T-helper 2 cell treated with Interferon-gamma antibody and Interleukin-4, amounts not matched to agents 5 μg/mL and 100 μg/mL, for 36 hours (primary cell): Measurements from ENCODE around the gene DDX25.

Source experiments
- DNase-seq: peaks from one replicate; pipeline ENCODE4 v3.0.0; 2021; ENCODE audit warnings: low spot score
- H3K27ac Mint-ChIP-seq: one replicate; pipeline ENCODE4 v1.8.0; 2021; ENCODE audit warnings: mild to moderate bottlenecking, mixed read lengths
- H3K27me3 Mint-ChIP-seq: one replicate; pipeline ENCODE4 v1.8.0; 2021; ENCODE audit warnings: low read depth, mixed read lengths
- H3K36me3 Mint-ChIP-seq: one replicate; pipeline ENCODE4 v1.8.0; 2021; ENCODE audit warnings: low read depth, mixed read lengths
- H3K4me1 Mint-ChIP-seq: one replicate; pipeline ENCODE4 v1.8.0; 2021; ENCODE audit warnings: low read depth, mixed read lengths
- H3K4me3 Mint-ChIP-seq: one replicate; pipeline ENCODE4 v1.8.0; 2022; ENCODE audit warnings: mild to moderate bottlenecking, moderate library complexity, mixed read lengths
- H3K9me3 Mint-ChIP-seq: one replicate; pipeline ENCODE4 v1.8.0; 2021; ENCODE audit warnings: mixed read lengths

The DDX25 gene

DNA sequence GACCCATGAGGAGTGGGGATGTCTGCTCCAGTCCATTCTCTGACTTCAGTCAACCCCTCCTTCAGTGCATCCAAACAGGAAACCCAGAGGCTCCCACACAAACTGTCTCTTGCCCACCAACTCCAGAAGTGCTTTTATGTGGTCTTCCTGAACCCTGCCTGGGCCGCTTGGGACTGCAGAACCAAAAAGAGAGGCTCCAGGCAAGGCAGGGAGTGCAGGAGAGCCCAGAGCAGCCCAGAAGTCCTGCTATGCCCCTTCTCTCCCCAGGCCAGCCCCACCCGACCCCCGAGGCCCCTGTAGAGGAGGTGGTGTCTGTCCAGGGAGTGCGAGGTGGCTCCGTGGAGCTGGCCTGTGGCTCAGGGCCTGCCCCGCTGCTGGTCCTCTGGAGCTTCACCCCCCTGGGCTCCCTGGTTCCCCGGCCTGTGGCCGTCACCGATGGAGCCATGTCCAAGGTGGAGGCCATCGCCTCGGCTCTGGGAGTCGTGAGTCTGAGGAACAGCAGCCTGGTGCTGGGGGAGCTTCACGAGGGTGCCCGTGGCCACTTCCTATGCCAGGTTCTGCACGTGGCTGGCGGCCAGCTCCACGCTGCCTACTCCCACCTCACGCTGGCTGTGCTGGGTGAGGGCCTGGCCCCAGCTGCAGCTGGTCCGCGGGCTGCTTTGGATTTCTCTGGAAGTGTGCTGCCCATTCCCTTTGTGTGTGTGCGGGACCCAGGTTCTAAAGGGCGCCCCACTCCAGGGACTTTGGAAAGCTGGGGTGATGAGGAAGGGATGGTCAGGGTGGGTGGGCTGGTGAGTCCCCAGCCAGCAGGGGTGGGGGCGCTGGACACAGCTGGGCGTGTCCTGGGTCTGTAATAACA, 43.3 kb downstream of the DDX25 start:
- DNase-seq, result no peak

DNA sequence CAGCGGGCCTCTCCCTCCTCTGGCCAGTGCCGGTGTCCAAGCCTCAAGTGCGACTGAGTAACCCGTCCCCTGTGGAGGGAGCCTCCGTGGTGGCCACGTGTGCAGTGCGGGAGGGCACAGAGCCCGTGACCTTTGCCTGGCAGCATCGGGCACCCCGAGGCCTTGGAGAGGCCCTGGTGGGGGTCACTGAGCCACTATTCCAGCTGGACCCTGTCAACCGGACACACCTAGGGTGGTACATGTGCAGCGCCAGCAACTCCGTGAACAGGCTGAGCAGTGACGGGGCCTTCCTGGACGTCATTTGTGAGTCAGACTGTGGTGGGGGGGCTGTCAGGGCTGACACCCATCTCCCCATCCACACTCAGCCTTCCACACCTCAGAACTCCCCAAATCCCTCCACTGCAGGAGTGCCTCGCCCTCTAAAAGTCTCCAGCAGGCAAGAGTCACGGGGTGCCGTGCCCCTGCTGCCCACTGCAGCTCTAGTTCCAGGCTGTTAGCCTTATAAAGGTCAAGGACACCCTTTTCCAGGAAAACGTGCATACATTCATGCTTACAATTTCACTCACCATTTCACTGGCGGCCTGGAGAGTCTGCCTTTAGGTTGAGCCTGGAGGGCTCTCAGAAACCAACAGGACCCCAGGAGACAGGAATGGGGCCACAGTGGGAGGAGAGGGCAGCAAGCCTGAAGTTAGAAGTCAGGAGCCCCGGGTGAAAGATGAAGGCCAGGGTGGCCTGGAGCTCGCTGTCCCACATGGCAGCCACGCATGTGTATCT, 44.2 kb downstream of the DDX25 start:
- no peak for DNase-seq
- H3K27me3 Mint-ChIP-seq, result no peaks in the 10 kb centered on the region
- no peak overlapping the region for H3K27ac Mint-ChIP-seq
- no peaks in the 10 kb centered on the region for H3K9me3 Mint-ChIP-seq
- no peaks in the 10 kb centered on the region for H3K4me1 Mint-ChIP-seq
- H3K36me3 Mint-ChIP-seq, result no peaks in the 10 kb centered on the region
- no peak overlapping the region for H3K4me3 Mint-ChIP-seq

More for the DNA sequence above, 43.3 kb downstream of the DDX25 start:
- H3K27ac Mint-ChIP-seq, result no peak overlapping the region
- no peaks in the 10 kb centered on the region for H3K4me1 Mint-ChIP-seq
- H3K4me3 Mint-ChIP-seq, result no peak overlapping the region
- no peaks in the 10 kb centered on the region for H3K27me3 Mint-ChIP-seq
- H3K36me3 Mint-ChIP-seq, result no peaks in the 10 kb centered on the region
- no peaks in the 10 kb centered on the region for H3K9me3 Mint-ChIP-seq

DNA sequence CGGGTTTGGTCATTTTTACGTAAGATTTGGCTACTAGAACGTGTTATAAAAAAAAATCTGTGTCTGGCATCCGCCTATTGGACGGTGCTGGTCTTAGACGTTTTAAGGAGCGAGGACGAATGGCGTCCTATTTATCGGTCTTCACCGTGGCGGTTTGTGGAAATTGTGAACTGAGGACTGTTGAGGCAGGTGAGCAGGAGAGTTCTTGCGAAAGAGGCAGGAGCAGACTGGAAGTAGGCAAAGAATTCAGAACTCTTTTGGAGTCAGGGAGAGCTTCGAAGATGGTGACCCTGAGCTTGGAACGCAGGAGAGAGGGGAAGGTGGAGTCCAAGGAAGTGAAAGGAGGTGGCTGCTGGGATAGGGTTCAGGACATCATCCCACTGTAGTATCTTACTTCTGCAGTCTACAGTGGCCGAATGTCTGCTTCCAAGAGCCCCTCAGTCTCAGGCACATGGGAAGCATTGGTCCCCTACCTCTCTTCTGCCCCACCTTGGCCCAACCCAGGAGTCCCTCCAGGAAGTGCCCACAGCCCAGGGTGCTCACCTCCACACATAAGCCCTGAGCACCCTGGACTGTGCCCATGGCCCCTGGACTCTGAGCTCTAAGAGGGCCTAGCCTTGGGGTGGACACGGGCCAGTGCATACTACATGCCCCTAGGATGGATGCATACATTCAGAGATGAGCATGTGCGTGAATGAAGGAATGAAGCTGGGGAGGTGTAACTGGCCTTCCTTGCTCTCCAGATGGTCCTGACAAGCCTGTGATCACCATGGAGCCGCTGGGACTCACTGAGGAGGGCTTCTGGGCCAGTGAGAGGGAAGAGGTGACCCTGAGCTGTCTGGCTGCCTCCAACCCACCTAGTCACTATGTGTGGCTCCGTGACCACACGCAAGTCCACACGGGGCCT, 45.2 kb downstream of the DDX25 start:
- H3K9me3 Mint-ChIP-seq, result no peaks in the 10 kb centered on the region
- H3K4me3 Mint-ChIP-seq, result no peak overlapping the region
- H3K27me3 Mint-ChIP-seq, result no peaks in the 10 kb centered on the region
- no peak for DNase-seq
- H3K36me3 Mint-ChIP-seq, result no peaks in the 10 kb centered on the region
- no peak overlapping the region for H3K27ac Mint-ChIP-seq
- H3K4me1 Mint-ChIP-seq, result no peaks in the 10 kb centered on the region

DNA sequence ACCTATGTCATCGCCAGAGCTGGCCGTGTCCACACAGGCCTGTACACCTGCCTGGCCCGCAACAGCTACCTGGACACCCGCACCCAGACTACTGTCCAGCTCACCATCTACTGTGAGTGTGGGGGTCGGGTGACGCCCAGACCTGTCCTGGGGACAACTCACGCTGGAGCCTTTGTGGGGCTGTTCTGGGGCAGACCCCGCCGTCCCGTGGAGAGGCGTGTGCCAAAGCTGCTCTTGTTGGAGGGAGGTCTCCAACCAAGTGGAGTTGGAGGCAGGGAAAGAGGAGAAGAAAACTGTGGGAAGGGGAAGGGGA, 45.8 kb downstream of the DDX25 start:
- DNase-seq, result no peak
- Mint-ChIP-seq H3K36me3 (no peaks in the 10 kb centered on the region), H3K4me1 (no peaks in the 10 kb centered on the region), H3K27ac (no peak overlapping the region), H3K4me3 (no peak overlapping the region), H3K9me3 (no peaks in the 10 kb centered on the region), H3K27me3 (no peaks in the 10 kb centered on the region)

DNA sequence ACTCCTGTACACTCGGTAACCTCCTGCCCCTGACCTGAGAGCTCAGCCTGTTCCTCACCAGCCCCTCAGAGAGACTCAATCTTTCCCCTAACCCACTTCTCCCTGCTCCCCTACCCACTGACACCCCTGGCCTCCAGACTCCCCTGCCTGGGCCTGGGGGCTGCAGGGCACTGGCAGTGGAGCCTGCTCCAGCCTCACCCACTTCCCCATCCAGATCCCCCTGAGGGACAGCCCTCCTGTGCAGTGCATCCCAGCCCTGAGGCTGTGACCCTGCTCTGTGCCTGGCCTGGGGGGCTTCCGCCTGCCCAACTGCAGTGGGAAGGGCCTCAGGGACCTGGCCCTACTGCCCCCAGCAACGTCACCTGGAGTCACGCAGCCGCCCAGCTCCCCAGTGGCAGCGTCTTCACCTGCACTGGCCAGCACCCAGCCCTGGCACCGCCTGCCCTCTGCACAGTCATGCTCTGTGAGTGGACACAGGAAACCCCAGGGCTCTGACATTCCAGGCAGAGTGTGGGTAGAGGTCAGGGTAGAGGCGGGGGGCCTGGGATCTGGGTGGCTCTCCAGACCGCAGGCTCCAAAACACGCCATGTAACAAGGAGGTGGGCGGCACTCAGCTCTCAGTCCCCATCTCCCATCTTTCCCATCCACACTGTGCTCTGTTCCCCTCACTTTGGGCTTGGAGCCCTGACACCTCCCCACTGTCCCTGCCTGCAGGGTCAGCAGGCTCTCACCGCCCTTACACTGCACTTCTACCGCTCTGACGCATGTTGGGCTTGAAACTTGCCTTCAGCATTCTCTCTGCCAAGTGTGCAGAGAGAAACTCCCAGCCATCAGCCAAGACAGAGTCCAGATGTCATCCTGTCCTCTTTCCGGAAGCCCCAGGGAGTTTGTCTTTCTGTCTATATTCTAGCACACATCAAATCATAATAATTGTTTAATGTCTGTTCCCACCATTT, 46.7 kb downstream of the DDX25 start:
- H3K4me3 Mint-ChIP-seq, result no peak overlapping the region
- H3K9me3 Mint-ChIP-seq, result no peaks in the 10 kb centered on the region
- H3K36me3 Mint-ChIP-seq, result no peaks in the 10 kb centered on the region
- H3K27me3 Mint-ChIP-seq, result no peaks in the 10 kb centered on the region
- DNase-seq, result no peak
- H3K27ac Mint-ChIP-seq, result no peak overlapping the region
- H3K4me1 Mint-ChIP-seq, result no peaks in the 10 kb centered on the region

DNA sequence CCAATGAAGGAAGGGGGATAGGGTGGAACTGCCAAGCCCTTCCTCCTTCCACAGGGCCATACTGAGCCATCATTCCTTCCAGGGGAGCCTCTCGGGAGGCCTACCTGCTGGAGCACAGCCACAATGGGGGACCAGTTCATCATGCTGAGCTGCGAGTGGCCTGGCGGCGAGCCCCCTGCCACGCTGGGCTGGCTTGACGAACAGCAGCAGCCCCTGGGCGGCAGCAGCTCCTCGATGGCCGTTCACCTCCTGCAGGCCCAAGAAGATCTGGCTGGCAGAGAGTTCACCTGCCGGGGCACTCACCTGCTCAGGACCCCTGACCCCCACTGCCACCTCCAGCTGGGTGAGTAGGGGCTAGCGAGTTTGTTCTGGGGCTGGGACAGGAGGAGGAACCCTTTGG, 47.4 kb downstream of the DDX25 start:
- DNase-seq, result no peak

DNA sequence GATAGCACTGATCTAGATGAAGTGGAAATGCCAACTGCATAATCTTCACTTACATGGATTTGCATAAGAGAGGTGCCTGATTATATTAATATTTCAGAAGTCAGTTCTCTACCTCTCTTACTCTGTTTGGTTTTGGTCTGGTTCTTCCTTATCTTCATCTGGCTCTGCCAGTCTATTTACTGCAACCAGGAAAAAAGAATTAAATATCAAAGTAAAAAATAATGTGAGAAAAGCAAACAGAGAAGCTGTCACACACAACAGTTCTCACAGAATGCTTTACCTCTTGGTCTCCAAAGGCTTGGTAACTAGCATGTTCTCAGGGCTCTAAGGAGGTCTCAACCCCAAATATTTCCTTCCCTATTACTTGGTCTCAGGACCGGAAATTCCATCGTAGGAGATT, 48.3 kb downstream of the DDX25 start:
- no peak for DNase-seq
- Mint-ChIP-seq H3K27me3 (no peaks in the 10 kb centered on the region), H3K9me3 (no peaks in the 10 kb centered on the region), H3K4me1 (peaks cover under 1% of the 10 kb centered on the region), H3K27ac (no peak overlapping the region), H3K4me3 (no peak overlapping the region), H3K36me3 (no peaks in the 10 kb centered on the region)

More for the DNA sequence above, 47.4 kb downstream of the DDX25 start:
- Mint-ChIP-seq H3K9me3 (no peaks in the 10 kb centered on the region), H3K27ac (no peak overlapping the region), H3K4me3 (no peak overlapping the region), H3K27me3 (no peaks in the 10 kb centered on the region), H3K36me3 (no peaks in the 10 kb centered on the region), H3K4me1 (no peaks in the 10 kb centered on the region)

DNA sequence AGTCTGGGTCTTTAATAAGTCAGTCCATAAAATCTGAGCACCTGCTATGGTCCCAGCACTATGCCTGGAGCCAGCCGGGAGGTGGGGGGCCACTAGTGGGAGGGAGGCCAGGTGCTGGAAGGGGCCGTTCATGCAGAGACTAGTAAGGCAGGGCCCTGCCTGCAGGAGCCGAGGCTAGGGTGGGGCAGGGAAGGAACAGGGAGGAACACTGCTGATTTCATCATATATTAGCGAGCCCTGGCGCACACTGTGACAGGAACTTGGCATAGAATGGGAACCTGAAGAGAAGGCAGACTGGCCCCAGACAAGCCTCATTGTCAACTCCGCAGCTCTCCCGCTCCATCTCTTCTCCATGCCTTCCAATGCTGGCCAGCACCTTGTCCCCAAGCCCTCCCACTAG, 48.7 kb downstream of the DDX25 start:
- H3K9me3 Mint-ChIP-seq, result no peaks in the 10 kb centered on the region
- H3K27me3 Mint-ChIP-seq, result no peaks in the 10 kb centered on the region
- DNase-seq, result no peak
- peaks cover 5% of the 10 kb centered on the region for H3K4me1 Mint-ChIP-seq
- H3K27ac Mint-ChIP-seq, result no peak overlapping the region
- H3K4me3 Mint-ChIP-seq, result no peak overlapping the region
- H3K36me3 Mint-ChIP-seq, result no peaks in the 10 kb centered on the region

DNA sequence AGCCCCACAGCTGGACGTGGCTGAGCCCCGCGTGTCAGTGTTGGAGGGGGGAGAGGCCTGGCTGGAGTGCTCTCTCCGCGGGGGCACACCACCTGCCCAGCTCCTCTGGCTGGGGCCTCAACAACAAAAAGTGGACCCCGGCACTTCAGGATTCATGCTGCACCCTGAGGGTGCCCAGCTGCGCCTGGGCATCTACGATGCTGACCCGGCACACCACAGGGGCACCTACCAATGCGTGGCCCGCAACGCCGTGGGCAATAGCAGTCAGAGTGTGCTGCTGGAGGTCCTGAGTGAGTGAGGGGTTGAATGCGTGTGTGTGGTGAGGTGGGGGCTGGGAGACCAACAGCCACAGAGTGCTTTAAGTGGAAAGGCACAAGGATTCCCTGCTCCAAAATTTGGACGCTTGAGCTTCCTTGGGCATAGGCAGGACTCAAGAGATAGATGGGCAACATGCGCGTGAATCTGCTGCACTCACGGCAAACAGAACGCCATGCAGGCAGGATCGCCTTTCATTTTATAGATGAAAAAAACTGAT, 49.2 kb downstream of the DDX25 start:
- Mint-ChIP-seq H3K36me3 (no peaks in the 10 kb centered on the region), H3K27ac (no peak overlapping the region), H3K9me3 (no peaks in the 10 kb centered on the region), H3K27me3 (no peaks in the 10 kb centered on the region), H3K4me3 (no peak overlapping the region), H3K4me1 (peaks cover 5% of the 10 kb centered on the region)
- no peak for DNase-seq

DNA sequence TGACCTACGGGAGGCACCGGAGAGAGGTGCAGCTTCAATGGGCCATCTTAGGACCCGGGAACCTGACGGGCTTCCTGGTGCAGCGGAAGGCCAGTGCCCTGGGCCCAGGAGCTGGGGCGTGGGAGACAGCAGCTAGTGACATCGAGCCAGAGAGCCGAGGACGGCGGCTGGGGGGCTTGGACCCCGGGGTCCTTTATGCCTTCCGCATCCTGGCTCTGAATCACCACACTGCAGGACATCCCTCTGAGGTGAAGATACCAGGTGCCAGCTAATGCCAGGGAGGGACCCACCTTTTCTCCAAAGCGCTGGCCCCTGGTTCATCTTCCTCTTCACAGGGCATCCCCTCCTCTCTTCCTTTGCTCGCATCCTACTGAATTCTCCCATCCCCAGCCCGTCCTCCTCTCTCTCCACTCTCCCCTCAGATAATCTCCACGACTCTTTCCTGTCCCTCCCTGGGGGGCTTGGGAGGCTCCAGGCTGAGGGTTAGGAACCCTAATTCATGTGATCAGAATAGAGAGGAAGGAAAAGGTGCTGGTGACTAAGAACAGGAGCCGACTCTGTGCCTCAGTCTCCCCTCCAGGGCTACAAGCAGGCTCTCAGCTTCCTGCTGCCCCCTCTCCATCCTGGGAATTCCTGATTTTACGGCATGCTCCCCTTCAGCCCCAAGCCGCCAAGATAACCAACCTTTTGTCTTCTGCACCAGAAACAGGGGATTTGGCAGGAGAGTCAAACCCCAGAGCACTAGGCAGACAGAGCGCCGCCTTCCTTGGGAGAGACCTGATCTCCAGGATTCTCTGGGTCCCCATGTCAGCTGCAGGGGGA, 50.0 kb downstream of the DDX25 start:
- Mint-ChIP-seq H3K4me3 (no peak overlapping the region), H3K27ac (no peak overlapping the region), H3K4me1 (peaks cover 5% of the 10 kb centered on the region), H3K36me3 (no peaks in the 10 kb centered on the region), H3K9me3 (no peaks in the 10 kb centered on the region), H3K27me3 (no peaks in the 10 kb centered on the region)
- no peak for DNase-seq

DNA sequence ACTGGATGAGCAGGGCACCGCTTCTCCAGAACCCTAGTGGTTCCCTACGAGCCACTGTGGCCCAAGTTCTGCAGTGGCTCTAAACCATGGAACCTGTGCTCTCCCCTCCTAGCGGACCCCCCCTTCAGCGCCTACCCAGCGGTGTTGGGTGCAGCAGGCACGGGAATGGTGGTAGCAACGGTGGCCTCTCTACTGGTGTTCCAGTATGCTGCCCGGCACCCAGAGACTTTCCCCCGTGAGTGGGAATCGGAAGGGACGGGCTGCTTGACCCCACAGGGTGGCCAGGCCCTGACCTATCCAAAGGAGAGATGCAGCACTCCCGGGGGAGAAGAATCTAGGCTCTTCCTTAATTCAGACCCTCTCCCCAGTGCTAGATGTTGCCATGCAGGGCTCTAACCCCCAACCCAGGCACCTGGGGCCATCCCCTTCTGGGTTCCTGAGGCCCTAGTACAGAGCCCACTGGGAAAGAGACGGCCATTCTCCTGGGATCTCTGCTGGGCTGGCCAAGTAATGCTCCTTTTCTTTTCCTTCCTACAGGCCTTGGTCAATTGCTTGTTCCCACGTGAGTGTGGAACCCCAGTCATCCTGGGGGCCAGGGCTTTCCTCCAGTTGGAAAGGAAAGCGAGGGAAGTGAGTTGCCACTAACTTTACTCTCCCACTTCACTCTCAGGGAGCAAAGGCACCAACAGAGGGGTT, 50.8 kb downstream of the DDX25 start:
- Mint-ChIP-seq H3K27ac (no peak overlapping the region), H3K4me1 (peaks cover 5% of the 10 kb centered on the region), H3K27me3 (no peaks in the 10 kb centered on the region), H3K9me3 (no peaks in the 10 kb centered on the region), H3K4me3 (no peak overlapping the region), H3K36me3 (no peaks in the 10 kb centered on the region)
- no peak for DNase-seq

DNA sequence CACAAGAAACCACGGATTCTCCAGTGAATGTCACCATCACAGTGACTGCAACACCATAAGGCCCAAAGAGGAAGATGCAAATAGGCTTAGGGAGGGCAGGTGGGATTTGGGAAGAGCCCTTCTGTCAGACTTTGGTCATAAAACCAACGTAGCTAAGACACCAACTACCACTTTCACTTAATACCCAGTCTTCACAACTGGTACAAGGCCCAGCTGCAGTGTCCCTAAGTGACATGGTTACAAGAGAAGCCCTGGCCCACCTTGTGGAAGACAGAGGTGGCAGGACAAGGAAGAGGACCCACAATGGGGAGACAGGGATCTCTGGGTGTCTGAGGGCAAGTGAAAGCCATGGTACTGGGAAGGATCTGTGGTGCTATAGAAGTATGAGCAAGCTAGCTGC, 51.5 kb downstream of the DDX25 start:
- Mint-ChIP-seq H3K9me3 (no peaks in the 10 kb centered on the region), H3K4me3 (no peak overlapping the region), H3K27ac (no peak overlapping the region), H3K36me3 (no peaks in the 10 kb centered on the region), H3K4me1 (peaks cover 5% of the 10 kb centered on the region), H3K27me3 (no peaks in the 10 kb centered on the region)
- no peak for DNase-seq
